LNCaP clone FGC (cell line): ENCODE results near the gene MCF2.

ENCODE experiments used
- DNase-seq: peaks from one replicate; pipeline ENCODE4 v3.0.0-alpha.2; 2011; ENCODE audit warnings: low read depth
- H3K4me3 ChIP-seq: 2 replicates; pipeline ENCODE4 v1.5.1; 2011; ENCODE audit warnings: mild to moderate bottlenecking, low read depth, low read length, control low read depth
- TF ChIP-seq, protein P1 (sequence below): IDR thresholded peaks from 2 replicates; pipeline ENCODE4 v1.5.1; 2012; ENCODE audit warnings: mild to moderate bottlenecking; ENCODE audit not compliant: control insufficient read depth, insufficient read depth; ENCODE audit errors: extremely low read depth

The MCF2 gene

GRCh38 chrX:139542652-139543051, 165.3 kb downstream of the MCF2 start:
- TF ChIP-seq, protein P1, sequence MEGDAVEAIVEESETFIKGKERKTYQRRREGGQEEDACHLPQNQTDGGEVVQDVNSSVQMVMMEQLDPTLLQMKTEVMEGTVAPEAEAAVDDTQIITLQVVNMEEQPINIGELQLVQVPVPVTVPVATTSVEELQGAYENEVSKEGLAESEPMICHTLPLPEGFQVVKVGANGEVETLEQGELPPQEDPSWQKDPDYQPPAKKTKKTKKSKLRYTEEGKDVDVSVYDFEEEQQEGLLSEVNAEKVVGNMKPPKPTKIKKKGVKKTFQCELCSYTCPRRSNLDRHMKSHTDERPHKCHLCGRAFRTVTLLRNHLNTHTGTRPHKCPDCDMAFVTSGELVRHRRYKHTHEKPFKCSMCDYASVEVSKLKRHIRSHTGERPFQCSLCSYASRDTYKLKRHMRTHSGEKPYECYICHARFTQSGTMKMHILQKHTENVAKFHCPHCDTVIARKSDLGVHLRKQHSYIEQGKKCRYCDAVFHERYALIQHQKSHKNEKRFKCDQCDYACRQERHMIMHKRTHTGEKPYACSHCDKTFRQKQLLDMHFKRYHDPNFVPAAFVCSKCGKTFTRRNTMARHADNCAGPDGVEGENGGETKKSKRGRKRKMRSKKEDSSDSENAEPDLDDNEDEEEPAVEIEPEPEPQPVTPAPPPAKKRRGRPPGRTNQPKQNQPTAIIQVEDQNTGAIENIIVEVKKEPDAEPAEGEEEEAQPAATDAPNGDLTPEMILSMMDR: no peak
- H3K4me3 ChIP-seq: no peak overlapping the region

GRCh38 chrX:139538907-139539790, 168.8 kb downstream of the MCF2 start:
- TF ChIP-seq, protein P1: no peak
- no peak for DNase-seq
- no peak overlapping the region for H3K4me3 ChIP-seq

More at GRCh38 chrX:139542652-139543051, 165.3 kb downstream of the MCF2 start:
- DNase-seq: no peak

DNA sequence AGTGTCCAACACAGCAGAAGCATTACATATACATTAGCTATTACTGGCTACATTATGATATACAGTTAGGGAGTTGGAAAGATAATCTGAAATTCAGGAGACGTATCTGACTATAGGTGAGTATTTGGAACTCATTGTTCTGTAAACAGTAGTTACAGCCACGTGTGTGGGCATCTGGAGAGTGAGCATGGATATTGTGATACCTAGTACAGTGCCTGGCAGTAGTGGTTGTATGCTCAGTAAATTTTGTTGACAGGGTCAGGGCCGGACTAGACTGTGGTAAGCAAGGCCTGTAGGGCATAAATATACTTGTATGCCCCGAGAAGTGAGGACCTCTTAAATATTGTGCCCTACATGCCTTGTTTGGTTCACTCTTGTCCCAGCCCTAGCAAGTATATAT, 174.5 kb downstream of the MCF2 start:
- H3K4me3 ChIP-seq: no peak overlapping the region
- DNase-seq: no peak
- TF ChIP-seq, protein P1: no peak

DNA sequence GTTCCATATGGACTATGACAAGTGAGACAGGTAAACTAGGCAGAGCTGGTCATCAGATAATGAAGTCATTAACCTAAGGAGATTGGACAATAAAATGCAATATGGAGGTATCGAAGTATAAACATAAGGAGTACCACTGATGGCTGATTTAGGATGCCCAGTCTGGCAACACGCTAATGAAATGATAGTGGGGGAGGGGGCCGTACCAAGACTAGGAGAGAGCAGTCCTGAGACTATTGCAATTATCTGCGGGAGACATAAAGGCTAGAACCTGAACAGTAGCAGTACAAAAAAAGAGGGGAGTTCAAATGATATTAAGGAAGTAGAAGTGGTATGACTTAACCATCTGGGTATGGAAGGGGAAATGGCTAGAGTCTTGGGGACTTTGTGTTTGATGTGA, 175.1 kb downstream of the MCF2 start:
- no peak for DNase-seq
- TF ChIP-seq, protein P1: no peak
- no peak overlapping the region for H3K4me3 ChIP-seq
